DOHH2 (cell line): ENCODE results near the gene CNTNAP1.

ENCODE experiments used
- H3F3A ChIP-seq: fragments of 200-600 bp; sonication (generic), shearing (Covaris generic); 2 replicates; pipeline ENCODE4 v1.6.0; 2016; ENCODE audit warnings: antibody characterized with exemption, mild to moderate bottlenecking; ENCODE audit not compliant: control insufficient read depth, insufficient read depth
- H3K27ac ChIP-seq: fragments of 200-600 bp; sonication (generic); 2 replicates; pipeline ENCODE4 v1.5.1; 2014; ENCODE audit warnings: low read depth, mild to moderate bottlenecking, low read length, moderate library complexity
- H3K27me3 ChIP-seq: fragments of 200-600 bp; sonication (generic); 2 replicates; pipeline ENCODE4 v1.6.1; 2014; ENCODE audit warnings: mild to moderate bottlenecking, low read length, mixed read lengths; ENCODE audit not compliant: control insufficient read depth
- H3K36me3 ChIP-seq: fragments of 200-600 bp; sonication (generic); 2 replicates; pipeline ENCODE4 v1.6.1; 2014; ENCODE audit warnings: mild to moderate bottlenecking, low read length, moderate library complexity, mixed read lengths; ENCODE audit not compliant: control insufficient read depth
- H3K4me1 ChIP-seq: fragments of 200-600 bp; sonication (generic); 2 replicates; pipeline ENCODE4 v1.6.1; 2014; ENCODE audit warnings: mild to moderate bottlenecking, low read length, mixed read lengths; ENCODE audit not compliant: control insufficient read depth
- H3K4me2 ChIP-seq: fragments of 200-600 bp; sonication (generic); 2 replicates; pipeline ENCODE4 v1.6.0; 2014; ENCODE audit warnings: mild to moderate bottlenecking, low read length, moderate library complexity
- H3K4me3 ChIP-seq: fragments of 200-600 bp; sonication (generic); 2 replicates; pipeline ENCODE4 v1.5.1; 2014; ENCODE audit warnings: mild to moderate bottlenecking, low read length, mixed read lengths
- H3K79me2 ChIP-seq: fragments of 200-600 bp; sonication (generic); 2 replicates; pipeline ENCODE4 v1.6.1; 2014; ENCODE audit warnings: mild to moderate bottlenecking, low read length, mixed read lengths; ENCODE audit not compliant: control insufficient read depth
- H3K9me2 ChIP-seq: fragments of 200-600 bp; sonication (generic); replicated peaks from 2 replicates; pipeline ENCODE4 v1.6.1; 2014; ENCODE audit warnings: mild to moderate bottlenecking, low read length, mixed read lengths; ENCODE audit not compliant: control insufficient read depth
- H3K9me3 ChIP-seq: fragments of 200-600 bp; sonication (generic); 2 replicates; pipeline ENCODE4 v1.6.1; 2014; ENCODE audit warnings: antibody characterized with exemption, low read length, mixed read lengths; ENCODE audit not compliant: control insufficient read depth, insufficient read depth
- H4K20me1 ChIP-seq: fragments of 200-600 bp; sonication (generic); 2 replicates; pipeline ENCODE4 v1.6.0; 2014; ENCODE audit warnings: low read depth, mild to moderate bottlenecking, antibody characterized with exemption, low read length, moderate library complexity; ENCODE audit not compliant: control insufficient read depth, insufficient read depth
- CTCF ChIP-seq: fragments of 200-600 bp; sonication (generic); IDR thresholded peaks from one replicate; pipeline ENCODE4 v1.5.1; 2014; ENCODE audit warnings: antibody characterized with exemption, mild to moderate bottlenecking, low read depth, low read length; ENCODE audit not compliant: poor library complexity, severe bottlenecking
- EZH2phosphoT487 ChIP-seq: fragments of 200-600 bp; sonication (generic); IDR thresholded peaks from 2 replicates; pipeline ENCODE4 v1.6.1; 2017; ENCODE audit warnings: borderline replicate concordance, mild to moderate bottlenecking, antibody characterized with exemption, low read length, moderate library complexity, mixed read lengths

CNTNAP1 gene

GRCh38 chr17:42670789-42671657 lies 11.3 kb upstream of the CNTNAP1 start:
- H3K4me2 ChIP-seq: peak overlapping the region; percentile 59
- H3K27me3 ChIP-seq: peaks cover 61% of the 10 kb centered on the region
- peak overlapping the region; percentile 60 for H3K4me3 ChIP-seq
- no peaks in the 10 kb centered on the region for H3K79me2 ChIP-seq
- H3K27ac ChIP-seq: no peak overlapping the region
- H3K9me2 ChIP-seq: no peaks in the 10 kb centered on the region
- no peak for TF ChIP-seq EZH2phosphoT487
- no peak for TF ChIP-seq CTCF
- H3F3A ChIP-seq: 0 out of 2 replicates have a peak, but pooled peaks cover 5% of the 10 kb centered on the region
- no peaks in the 10 kb centered on the region for H4K20me1 ChIP-seq
- no peaks in the 10 kb centered on the region for H3K9me3 ChIP-seq
- no peaks in the 10 kb centered on the region for H3K36me3 ChIP-seq
- peaks cover 39% of the 10 kb centered on the region for H3K4me1 ChIP-seq

DNA sequence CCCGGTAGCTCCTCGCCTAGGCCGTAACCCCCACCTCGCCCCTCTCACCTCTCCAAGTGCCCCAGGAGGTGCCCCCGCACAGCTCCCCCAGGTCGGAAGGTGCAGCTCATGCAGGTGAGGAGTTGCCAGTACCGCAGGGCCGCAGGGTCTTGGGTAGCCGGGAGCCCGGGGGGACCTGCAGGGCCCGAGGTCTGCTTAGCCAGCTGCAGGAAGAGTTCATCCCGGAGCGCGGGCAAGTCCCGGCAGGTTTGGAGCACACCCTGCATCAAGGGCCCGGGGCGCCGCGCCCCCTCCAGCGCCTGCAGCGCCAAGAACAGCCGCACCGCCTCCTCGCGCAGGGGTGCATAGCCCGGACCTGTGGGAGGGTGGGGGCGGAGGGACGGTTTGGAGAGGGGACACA lies 10.3 kb upstream of the CNTNAP1 start:
- TF ChIP-seq CTCF (no peak), EZH2phosphoT487 (no peak)
- Histone ChIP-seq H3F3A (0 out of 2 replicates have a peak, but pooled peaks cover 5% of the 10 kb centered on the region), H3K9me3 (no peaks in the 10 kb centered on the region), H3K79me2 (no peaks in the 10 kb centered on the region), H3K4me1 (peaks cover 46% of the 10 kb centered on the region), H3K4me2 (no peak overlapping the region), H4K20me1 (no peaks in the 10 kb centered on the region), H3K36me3 (no peaks in the 10 kb centered on the region), H3K27ac (no peak overlapping the region), H3K27me3 (peaks cover 68% of the 10 kb centered on the region), H3K9me2 (no peaks in the 10 kb centered on the region), H3K4me3 (no peak overlapping the region)

DNA sequence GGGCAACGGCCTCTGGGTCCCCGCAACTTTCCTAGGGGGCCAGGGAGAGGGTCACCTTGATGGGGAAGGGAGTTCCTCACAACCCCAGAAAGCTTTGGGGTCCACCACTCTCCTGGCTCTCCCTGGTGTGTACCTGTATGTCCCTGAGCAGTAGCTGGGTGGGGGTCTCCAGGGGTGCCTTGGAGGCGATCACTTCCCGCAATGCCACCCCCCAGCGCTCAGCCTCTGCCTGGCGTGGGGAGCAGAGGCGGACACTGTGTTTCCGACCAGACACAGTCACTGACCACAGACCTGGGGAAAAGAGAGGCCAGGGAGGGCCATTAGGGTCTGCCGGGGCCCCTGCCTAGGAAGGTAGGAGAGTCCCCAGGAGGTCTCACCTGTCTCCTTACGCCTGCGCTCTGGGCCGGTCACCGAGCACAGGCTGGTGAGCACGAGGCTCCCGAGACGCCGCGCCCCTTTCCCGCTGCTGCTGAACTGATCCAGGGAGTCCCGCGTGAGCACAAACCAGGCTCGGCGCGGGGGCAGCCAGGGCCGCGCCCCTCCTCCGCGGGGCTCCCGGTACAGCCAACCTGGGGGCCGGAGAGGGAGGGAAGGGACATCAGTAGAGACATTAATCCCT lies 9.0 kb upstream of the CNTNAP1 start:
- H3K36me3 ChIP-seq: no peaks in the 10 kb centered on the region
- peak overlapping the region; percentile 96 for H3K4me2 ChIP-seq
- H3K27me3 ChIP-seq: peaks cover 68% of the 10 kb centered on the region
- no peak overlapping the region for H3K27ac ChIP-seq
- 0 out of 2 replicates have a peak, but pooled peaks cover 5% of the 10 kb centered on the region for H3F3A ChIP-seq
- no peaks in the 10 kb centered on the region for H3K9me2 ChIP-seq
- H3K4me1 ChIP-seq: peaks cover 55% of the 10 kb centered on the region
- TF ChIP-seq EZH2phosphoT487 (no peak), CTCF (no peak)
- no peaks in the 10 kb centered on the region for H3K79me2 ChIP-seq
- H3K9me3 ChIP-seq: no peaks in the 10 kb centered on the region
- H4K20me1 ChIP-seq: no peaks in the 10 kb centered on the region
- H3K4me3 ChIP-seq: no peak overlapping the region
